BJ (cell line): ENCODE data around the gene DFFA. TPM values are rescaled to one million over a fixed set of nuclear protein-coding genes. Genes with fewer than 3 reads are reported as not detected.
"Not testable (repeated sequence)": the region's sequence is repeated elsewhere in the genome, so short reads cannot be mapped to it uniquely, and the experiment has no call there.

Experiments used
- CTCF ChIA-PET: fragments of 350-600 bp; formaldehyde crosslinking; extraction: SDS; loops from one replicate; lab custom pipeline; 2021; ENCODE audit warnings: antibody characterized with exemption, inconsistent platforms; lab: Yijun Ruan, JAX
- POLR2A ChIA-PET: fragments of 300-600 bp; sonication (Branson Sonifier 250); formaldehyde crosslinking; extraction: SDS; loops from one replicate; lab custom pipeline; 2021; ENCODE audit warnings: antibody characterized with exemption; lab: Charles Lee
- DNase-seq: peaks from one replicate; pipeline ENCODE4 v3.0.0-alpha.2; 2011; ENCODE audit warnings: low read depth
- H3K27me3 ChIP-seq: 2 replicates; pipeline ENCODE4 v1.6.0; 2011; ENCODE audit warnings: low read length; ENCODE audit not compliant: control insufficient read depth, insufficient read depth
- H3K36me3 ChIP-seq: 2 replicates; pipeline ENCODE4 v1.5.1; 2011; ENCODE audit warnings: low read length; ENCODE audit not compliant: control insufficient read depth, insufficient read depth
- H3K4me3 ChIP-seq: 2 replicates; pipeline ENCODE4 v1.5.1; 2011; ENCODE audit warnings: low read depth, mild to moderate bottlenecking, control low read depth, low read length
- CTCF ChIP-seq: IDR thresholded peaks from 2 replicates; pipeline ENCODE4 v1.5.1; 2011; ENCODE audit warnings: low read depth, mild to moderate bottlenecking, control low read depth, inconsistent platforms, low read length, moderate library complexity; ENCODE audit not compliant: insufficient read depth
- polyA plus RNA-seq: library from polyadenylated mRNA; depleted of rRNA; stranded (reverse); fragments of >200 nt; gene quantifications from 2 replicates; pipeline ENCODE4 v1.2.3, GENCODE V29; 2011

Gene DFFA
- polyA plus RNA-seq, 1 experiment = 33.8 TPM

- no peak for DNase-seq
- ChIA-PET CTCF (interaction anchor here (0.7 to 9.4 kb wide), 19 partner anchors 9 to 483 kb away, joined by 3 to 99 read pairs (median 4); partner anchors contain the start of gene CENPS), POLR2A (no interaction called here)
- Histone ChIP-seq H3K4me3 (no peak overlapping the region), H3K36me3 (no peaks in the 10 kb centered on the region), H3K27me3 (no peaks in the 10 kb centered on the region)
- no peak for TF ChIP-seq CTCF
Observed at GRCh38 chr1:10506677-10507047, 34.3 kb upstream of the DFFA start.

- POLR2A ChIA-PET, H3K27me3 ChIP-seq, DNase-seq, H3K4me3 ChIP-seq, H3K36me3 ChIP-seq: not testable (repeated sequence)
- CTCF ChIA-PET = interaction anchor here (0.7 to 9.4 kb wide), 10 partner anchors 8 to 457 kb away, joined by 3 to 99 read pairs (median 3); partner anchors contain the start of gene CENPS
Observed at GRCh38 chr1:10506046-10506676, 33.8 kb upstream of the DFFA start.

- H3K36me3 ChIP-seq = no peaks in the 10 kb centered on the region
- H3K27me3 ChIP-seq = no peaks in the 10 kb centered on the region
- CTCF ChIA-PET = interaction anchor here (0.6 to 6.1 kb wide), 3 partner anchors 11 to 366 kb away, joined by 3 to 70 read pairs (median 3); no protein-coding TSS in a partner anchor
- POLR2A ChIA-PET = no interaction called here
- H3K4me3 ChIP-seq = no peak overlapping the region
- no peak for TF ChIP-seq CTCF
- no peak for DNase-seq
Observed at GRCh38 chr1:10504249-10504648, 31.9 kb upstream of the DFFA start.

GRCh38 chr1:10502206-10502605 lies 29.9 kb upstream of the DFFA start:
- ChIA-PET POLR2A (no interaction called here), CTCF (interaction anchor here (0.7 to 6.1 kb wide), 3 partner anchors 9 to 365 kb away, joined by 3 to 70 read pairs (median 3); no protein-coding TSS in a partner anchor)
- no peak for TF ChIP-seq CTCF
- Histone ChIP-seq H3K4me3 (no peak overlapping the region), H3K27me3 (no peaks in the 10 kb centered on the region), H3K36me3 (peaks cover under 1% of the 10 kb centered on the region; the same call in 1 of the 2 replicates)
- no peak for DNase-seq

- ChIA-PET POLR2A (no interaction called here), CTCF (interaction anchor here (1.1 to 12.7 kb wide), 4 partner anchors 9 to 368 kb away, joined by 3 to 180 read pairs (median 42); partner anchors contain the start of gene CENPS)
- Histone ChIP-seq H3K36me3 (peaks cover 2% of the 10 kb centered on the region; the same call in 1 of the 2 replicates), H3K27me3 (no peaks in the 10 kb centered on the region), H3K4me3 (no peak overlapping the region)
- no peak for TF ChIP-seq CTCF
- DNase-seq = no peak
Observed at GRCh38 chr1:10498231-10498630, 25.9 kb upstream of the DFFA start.
